SIG-M5 (cell line): ENCODE results near the gene JARID2.

Experiments
- DNase-seq: peaks from one replicate; lab custom pipeline; 2025; lab: John Stamatoyannopoulos, UW

JARID2 gene

GRCh38 chr6:15493437-15494168 is 247.7 kb downstream of the JARID2 start:
- no peak for DNase-seq

DNA sequence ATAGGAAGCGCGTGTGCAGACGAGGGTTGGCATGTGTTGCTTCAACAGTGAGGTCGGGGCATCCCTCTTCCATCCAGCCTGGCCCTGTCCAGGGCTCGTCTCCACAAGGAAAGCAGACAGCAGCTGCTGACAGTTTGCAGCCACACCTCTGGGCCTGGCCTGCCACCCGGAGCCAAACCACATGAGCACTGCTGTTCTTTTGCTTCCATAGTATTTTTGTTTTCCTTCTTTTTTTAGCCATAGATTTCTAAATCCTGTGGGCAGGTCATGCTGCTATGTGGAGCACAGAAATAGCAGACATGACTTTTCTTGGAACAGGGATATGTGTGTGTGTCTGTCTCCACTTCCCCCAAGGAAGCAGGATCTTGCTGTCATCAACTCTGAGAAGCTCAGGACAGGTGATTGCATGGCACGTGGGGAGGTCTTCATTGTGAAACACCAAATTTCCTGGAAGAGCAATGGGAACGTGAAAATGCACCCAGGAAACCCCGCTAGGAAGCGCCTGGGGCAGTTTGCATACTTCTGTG is 249.6 kb downstream of the JARID2 start:
- DNase-seq = no peak

DNA sequence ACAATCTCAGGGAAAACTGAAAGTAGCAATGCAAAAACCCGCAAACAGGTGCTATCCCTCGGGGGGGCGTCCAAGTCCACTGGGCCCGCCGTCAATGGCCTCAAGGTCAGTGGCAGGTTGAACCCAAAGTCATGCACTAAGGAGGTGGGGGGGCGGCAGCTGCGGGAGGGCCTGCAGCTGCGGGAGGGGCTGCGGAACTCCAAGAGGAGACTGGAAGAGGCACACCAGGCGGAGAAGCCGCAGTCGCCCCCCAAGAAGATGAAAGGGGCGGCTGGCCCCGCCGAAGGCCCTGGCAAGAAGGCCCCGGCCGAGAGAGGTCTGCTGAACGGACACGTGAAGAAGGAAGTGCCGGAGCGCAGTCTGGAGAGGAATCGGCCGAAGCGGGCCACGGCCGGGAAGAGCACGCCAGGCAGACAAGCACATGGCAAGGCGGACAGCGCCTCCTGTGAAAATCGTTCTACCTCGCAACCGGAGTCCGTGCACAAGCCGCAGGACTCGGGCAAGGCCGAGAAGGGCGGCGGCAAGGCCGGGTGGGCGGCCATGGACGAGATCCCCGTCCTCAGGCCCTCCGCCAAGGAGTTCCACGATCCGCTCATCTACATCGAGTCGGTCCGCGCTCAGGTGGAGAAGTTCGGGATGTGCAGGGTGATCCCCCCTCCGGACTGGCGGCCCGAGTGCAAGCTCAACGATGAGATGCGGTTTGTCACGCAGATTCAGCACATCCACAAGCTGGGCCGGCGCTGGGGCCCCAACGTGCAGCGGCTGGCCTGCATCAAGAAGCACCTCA is 250.7 kb downstream of the JARID2 start:
- DNase-seq = no peak

- no peak for DNase-seq
Measured at GRCh38 chr6:15498640-15499039, 252.8 kb downstream of the JARID2 start.

DNA sequence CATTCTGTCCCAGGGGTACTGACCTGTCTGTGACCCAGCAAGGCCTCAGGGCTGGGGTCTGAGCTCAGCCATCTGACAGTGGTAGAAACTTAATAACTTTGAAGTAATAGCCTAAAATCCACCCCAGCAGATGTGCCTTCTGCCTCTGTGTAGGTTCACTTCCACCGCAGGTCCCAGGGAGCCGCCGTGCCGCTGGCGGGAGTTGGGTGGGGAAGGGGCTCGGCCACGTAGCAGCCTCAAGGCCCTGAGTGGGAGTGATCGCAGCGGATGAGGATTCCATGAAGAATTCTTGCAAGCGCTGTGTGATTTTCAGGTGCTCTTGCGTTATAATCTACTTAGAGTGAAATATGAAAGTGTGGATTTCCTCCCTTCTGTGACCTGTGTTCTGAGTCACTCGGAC is 253.3 kb downstream of the JARID2 start:
- DNase-seq = no peak

DNA sequence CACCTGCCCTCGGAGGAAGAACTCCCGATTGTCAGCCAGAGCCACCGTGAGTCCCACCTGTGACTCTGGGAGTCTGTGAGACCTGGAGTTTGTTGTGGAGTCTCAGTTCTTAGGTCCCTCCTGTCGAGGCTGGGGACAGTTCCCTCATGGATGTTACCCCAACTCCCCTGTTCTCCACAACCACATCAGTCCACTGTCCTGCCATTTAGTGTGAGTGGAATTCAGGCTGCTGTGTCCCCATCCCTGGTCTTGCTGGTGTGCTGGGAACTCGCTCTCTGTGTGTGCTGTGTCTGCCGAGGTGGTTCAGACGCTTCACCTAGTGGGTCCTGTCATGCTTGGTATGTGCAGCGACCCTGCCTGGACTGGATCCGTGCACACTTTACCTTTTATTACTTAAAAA is 253.7 kb downstream of the JARID2 start:
- DNase-seq = no peak

DNA sequence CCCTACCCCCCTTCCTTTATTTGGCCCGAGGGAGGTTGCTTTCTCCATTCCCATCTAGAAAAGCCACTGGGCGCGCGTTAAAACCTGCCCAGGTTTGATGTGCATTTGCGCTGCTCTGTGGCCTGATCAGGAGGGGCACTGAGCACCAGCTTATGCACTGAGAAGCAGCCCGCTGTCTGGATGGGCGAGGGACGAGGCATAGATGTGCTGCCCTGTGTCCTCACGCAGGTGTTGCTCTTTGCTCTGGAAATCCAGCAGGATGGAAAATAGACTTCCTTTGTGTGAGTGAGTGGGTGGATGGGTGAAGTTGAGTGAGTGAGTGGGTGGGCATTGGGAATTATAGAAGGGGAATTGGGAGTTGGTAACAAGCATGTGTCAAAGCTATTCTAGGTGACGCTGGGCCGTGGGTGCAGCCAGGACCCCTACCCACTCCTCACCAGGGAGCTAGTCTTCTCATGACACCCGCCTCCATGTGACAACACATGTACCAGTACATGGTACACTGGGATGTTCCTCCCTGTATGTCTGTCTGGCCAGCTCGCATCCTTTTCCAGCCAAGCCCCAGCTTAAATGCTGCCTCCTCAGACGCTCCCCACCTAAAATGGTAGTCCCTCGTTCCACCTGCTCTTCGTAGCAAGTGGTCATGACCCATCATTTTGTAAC is 254.3 kb downstream of the JARID2 start:
- no peak for DNase-seq

GRCh38 chr6:15500901-15501825 is 255.3 kb downstream of the JARID2 start:
- DNase-seq = no peak

- DNase-seq = no peak
Measured at GRCh38 chr6:15501826-15502445, 256.1 kb downstream of the JARID2 start.

GRCh38 chr6:15502446-15503345 is 256.8 kb downstream of the JARID2 start:
- no peak for DNase-seq

DNA sequence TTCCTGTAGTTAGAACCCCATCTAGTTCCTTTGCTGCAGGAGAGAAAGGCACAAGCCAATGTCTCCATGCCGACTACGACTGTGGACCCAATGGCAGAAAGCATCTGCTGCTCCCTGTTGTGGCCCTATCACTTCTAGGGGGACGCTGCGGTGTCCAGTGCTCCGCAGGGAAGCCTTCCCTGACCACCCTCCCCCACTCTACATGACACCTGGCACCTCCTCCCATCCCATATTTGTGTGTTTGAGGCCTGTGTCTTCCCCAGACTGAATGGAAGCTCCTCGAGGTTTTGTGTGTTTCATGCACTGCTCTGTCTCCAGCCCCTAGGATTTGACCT is 257.4 kb downstream of the JARID2 start:
- DNase-seq = no peak

GRCh38 chr6:15504040-15504495 is 258.2 kb downstream of the JARID2 start:
- no peak for DNase-seq

DNA sequence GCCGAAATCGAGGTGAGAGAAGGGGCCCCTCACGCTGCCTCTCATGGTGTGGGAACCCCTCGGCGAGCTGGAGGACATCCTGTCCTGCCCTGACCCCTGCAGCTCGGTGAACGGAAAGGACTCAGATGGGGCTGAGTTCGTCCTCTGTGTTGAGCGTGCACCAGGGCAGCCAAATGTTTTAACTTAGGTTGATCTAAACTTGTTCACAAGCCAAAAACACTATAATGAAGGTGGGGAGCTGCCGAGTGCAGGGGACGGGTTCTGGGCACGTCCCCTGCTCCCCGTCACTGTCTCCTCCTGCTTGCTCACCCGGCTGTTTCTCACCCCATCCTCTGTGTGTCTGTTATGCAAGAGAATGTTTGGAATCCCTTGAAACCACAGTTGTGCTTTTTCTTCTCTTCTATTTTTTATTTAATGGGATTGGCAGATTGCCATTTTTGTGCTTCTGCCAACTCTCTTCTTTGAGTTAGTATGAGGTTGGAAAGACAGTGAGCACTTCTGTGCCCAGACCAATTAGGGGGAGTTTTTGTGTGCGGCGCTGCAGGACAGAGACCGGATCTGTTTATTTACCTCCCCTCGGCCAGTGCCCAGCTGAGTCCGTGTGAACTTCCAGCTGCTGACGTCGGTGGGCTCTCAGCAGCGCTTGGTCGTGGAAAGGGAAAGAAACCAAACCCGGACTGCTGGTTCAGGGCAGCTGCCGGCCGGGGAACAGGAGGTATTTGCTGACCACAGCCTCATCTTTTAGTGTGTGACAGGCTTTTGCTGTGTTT is 258.9 kb downstream of the JARID2 start:
- DNase-seq = no peak

GRCh38 chr6:15505463-15505918 is 259.6 kb downstream of the JARID2 start:
- no peak for DNase-seq

- no peak for DNase-seq
Measured at GRCh38 chr6:15506066-15506465, 260.2 kb downstream of the JARID2 start.

DNA sequence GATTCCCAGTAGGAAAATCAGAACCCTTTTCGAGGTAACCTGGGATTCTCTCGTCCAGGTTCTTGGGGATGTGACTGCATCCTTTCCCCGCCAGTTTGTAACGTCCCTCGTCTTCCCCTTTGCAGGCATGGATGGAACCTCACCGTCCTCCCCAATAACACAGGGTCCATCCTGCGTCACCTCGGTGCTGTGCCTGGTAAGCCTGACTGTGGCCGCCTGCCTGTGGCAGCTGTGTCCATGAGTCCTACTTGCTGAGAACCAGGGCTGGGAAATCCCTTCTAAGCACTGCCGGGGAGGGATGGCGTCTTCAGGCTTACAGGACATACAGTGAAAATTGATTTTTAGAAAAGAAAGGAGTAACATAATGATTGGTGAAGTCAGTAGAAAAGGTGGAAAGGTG is 261.4 kb downstream of the JARID2 start:
- DNase-seq = no peak

DNA sequence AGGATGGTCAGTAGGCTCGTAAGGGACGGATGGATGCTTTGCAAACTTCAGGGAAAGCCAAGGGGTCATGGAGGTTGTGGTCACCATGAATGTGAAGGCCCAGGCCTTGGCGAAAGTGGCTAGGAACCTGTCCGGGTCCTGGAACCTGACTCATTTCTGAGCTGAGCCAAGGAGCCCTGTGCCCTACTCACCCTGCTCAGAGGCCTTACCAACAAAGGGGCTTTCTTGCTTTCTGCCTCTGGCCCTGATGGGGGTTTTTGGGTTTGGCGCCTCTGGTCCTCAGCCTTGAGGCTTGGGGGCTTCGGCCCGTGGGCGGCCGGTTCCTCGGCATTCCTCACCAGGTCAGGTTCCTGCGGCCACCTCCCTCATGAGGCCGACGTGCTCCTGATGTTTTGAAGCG is 261.9 kb downstream of the JARID2 start:
- no peak for DNase-seq

- no peak for DNase-seq
Measured at GRCh38 chr6:15508441-15508871, 262.6 kb downstream of the JARID2 start.

GRCh38 chr6:15508931-15509330 is 263.1 kb downstream of the JARID2 start:
- DNase-seq = no peak
